Gastroesophageal sphincter (tissue), 4 donors: ENCODE data around the gene PMP22. TPM values are rescaled to one million over a fixed set of nuclear protein-coding genes. Genes with fewer than 3 reads are reported as not detected.

Experiments
- ATAC-seq: fragments of 150-250 bp; one replicate; pipeline ENCODE4 v1.9.1; 2016; ENCODE audit warnings: mild to moderate bottlenecking, moderate library complexity
- H3K27ac ChIP-seq, 4 donors: fragments of 200-600 bp; sonication (generic) in 3 of 4; 1 replicate in 3 of 4; 2 replicates in 1 of 4; pipeline ENCODE4 v1.5.1; 2016 to 2019
- H3K27me3 ChIP-seq: fragments of 200-600 bp; sonication (generic); one replicate; pipeline ENCODE4 v1.5.1; 2019
- H3K36me3 ChIP-seq, 2 donors: fragments of 200-600 bp; sonication (generic); one replicate each; pipeline ENCODE4 v1.5.1; 2019; ENCODE audit warnings: control low read depth in 1 of 2
- H3K4me1 ChIP-seq, 3 donors: fragments of 200-600 bp; sonication (generic); 1 replicate in 2 of 3; 2 replicates in 1 of 3; pipeline ENCODE4 v1.5.1; 2016 to 2019; ENCODE audit warnings: control low read depth in 2 of 3
- H3K4me3 ChIP-seq, 2 donors: fragments of 200-600 bp; sonication (generic); one replicate each; pipeline ENCODE4 v1.5.1; 2019; ENCODE audit warnings: mild to moderate bottlenecking in 1 of 2, moderate library complexity in 1 of 2
- H3K9me3 ChIP-seq, 3 donors: fragments of 200-600 bp; sonication (generic); one replicate each; pipeline ENCODE4 v1.5.1; 2017 to 2019; ENCODE audit warnings: control low read depth in 2 of 3
- EP300 ChIP-seq: sonication (generic); formaldehyde crosslinking; IDR thresholded peaks from one replicate; pipeline ENCODE4 v1.6.1; 2017; ENCODE audit warnings: antibody characterized with exemption, mild to moderate bottlenecking
- POLR2A ChIP-seq, 2 donors: fragments of 450-650 bp; IDR thresholded peaks; one replicate each; pipeline ENCODE4 v1.6.1; 2017; ENCODE audit warnings: antibody characterized with exemption in 2 of 2, mild to moderate bottlenecking in 2 of 2, moderate library complexity in 1 of 2
- POLR2AphosphoS5 ChIP-seq: sonication (generic); formaldehyde crosslinking; IDR thresholded peaks from one replicate; pipeline ENCODE4 v1.6.1; 2017; ENCODE audit warnings: antibody characterized with exemption
- WGBS, 2 donors: methylation state at CpG; one replicate each; pipeline ENCODE4 v1.1.5; 2018; ENCODE audit warnings: low coverage in 1 of 2; 5-methylcytosine and 5-hydroxymethylcytosine counted together
- total RNA-seq, 4 donors: library from RNA; depleted of rRNA; stranded (reverse); fragments of >200 nt; gene quantifications; one replicate each; pipeline ENCODE4 v1.1.0, GENCODE V29; 2016
- TF ChIP-seq, protein P1 (sequence below), 4 experiments: fragments of 200-600 bp in 2 of 4; fragments of 450-650 bp in 2 of 4; sonication (generic) in 1 of 4; IDR thresholded peaks; one replicate each; pipeline ENCODE4 v1.5.1; 2017 to 2019; ENCODE audit warnings: antibody characterized with exemption in 4 of 4, mild to moderate bottlenecking in 2 of 4, moderate library complexity in 2 of 4

Gene PMP22
- total RNA-seq, 4 donors from 2014 or later, result 145 to 268 (median 242) TPM

DNA sequence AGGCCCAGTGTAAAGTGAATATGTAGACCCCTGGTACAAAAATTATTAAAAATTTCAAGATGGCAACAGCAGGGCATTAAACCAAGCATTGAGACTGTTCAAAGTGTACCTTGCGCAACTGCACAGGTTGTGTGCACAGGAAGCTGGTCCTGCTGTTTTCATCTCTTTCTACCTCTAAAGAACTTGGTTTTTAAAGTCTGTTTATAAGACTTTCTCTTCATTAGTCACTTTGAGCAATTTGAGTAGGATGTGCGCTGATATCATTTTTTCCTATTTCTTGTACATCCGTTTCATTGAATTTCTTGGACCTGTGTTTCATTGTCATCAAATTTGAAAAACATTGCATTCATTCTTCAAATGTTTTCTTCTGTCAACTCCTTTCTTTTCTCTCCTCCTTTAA lies 16.8 kb upstream of the PMP22 start:
- Histone ChIP-seq H3K9me3 (no peaks in the 10 kb centered on the region), H3K36me3 (no peaks in the 10 kb centered on the region), H3K27me3 (no peaks in the 10 kb centered on the region), H3K4me1 (no peaks in the 10 kb centered on the region), H3K27ac (no peak overlapping the region), H3K4me3 (no peak overlapping the region)
- ATAC-seq, result no peak
- 77% methylated on average over 3 of the region's 3 CpGs; no CpG with 5 or more reads in 1 of the 2 donors for WGBS, 2 donors
- TF ChIP-seq POLR2A (IDR thresholded peaks at IDR 0.05) (no peak), POLR2AphosphoS5 (no peak), EP300 (no peak)
- TF ChIP-seq, protein P1, sequence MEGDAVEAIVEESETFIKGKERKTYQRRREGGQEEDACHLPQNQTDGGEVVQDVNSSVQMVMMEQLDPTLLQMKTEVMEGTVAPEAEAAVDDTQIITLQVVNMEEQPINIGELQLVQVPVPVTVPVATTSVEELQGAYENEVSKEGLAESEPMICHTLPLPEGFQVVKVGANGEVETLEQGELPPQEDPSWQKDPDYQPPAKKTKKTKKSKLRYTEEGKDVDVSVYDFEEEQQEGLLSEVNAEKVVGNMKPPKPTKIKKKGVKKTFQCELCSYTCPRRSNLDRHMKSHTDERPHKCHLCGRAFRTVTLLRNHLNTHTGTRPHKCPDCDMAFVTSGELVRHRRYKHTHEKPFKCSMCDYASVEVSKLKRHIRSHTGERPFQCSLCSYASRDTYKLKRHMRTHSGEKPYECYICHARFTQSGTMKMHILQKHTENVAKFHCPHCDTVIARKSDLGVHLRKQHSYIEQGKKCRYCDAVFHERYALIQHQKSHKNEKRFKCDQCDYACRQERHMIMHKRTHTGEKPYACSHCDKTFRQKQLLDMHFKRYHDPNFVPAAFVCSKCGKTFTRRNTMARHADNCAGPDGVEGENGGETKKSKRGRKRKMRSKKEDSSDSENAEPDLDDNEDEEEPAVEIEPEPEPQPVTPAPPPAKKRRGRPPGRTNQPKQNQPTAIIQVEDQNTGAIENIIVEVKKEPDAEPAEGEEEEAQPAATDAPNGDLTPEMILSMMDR (IDR thresholded peaks at IDR 0.05), result no peak

- H3K4me1 ChIP-seq, result no peaks in the 10 kb centered on the region
- WGBS, 2 donors, result 35 to 76% methylated on average over 2 of the region's 2 CpGs
- no peaks in the 10 kb centered on the region for H3K27me3 ChIP-seq
- H3K4me3 ChIP-seq, result no peak overlapping the region
- TF ChIP-seq, protein P1 (IDR thresholded peaks at IDR 0.05), result no peak
- TF ChIP-seq POLR2A (IDR thresholded peaks at IDR 0.05), result no peak
- no peaks in the 10 kb centered on the region for H3K36me3 ChIP-seq
- H3K9me3 ChIP-seq, result no peaks in the 10 kb centered on the region
- no peak overlapping the region for H3K27ac ChIP-seq
- ATAC-seq, result no peak
Observed at GRCh38 chr17:15278924-15279477, 13.9 kb upstream of the PMP22 start.

- Histone ChIP-seq H3K27me3 (no peaks in the 10 kb centered on the region), H3K27ac (no peak overlapping the region), H3K4me3 (peak overlapping the region in 1 of 2 donors; percentile 11), H3K36me3 (no peaks in the 10 kb centered on the region), H3K9me3 (no peaks in the 10 kb centered on the region), H3K4me1 (peaks cover 0 to 3% (median 0%) of the 10 kb centered on the region in 3 donors)
- 11 to 40% methylated on average over 1 to 2 of the region's 6 CpGs for WGBS, 2 donors
- TF ChIP-seq POLR2AphosphoS5, result no peak
- no peak for TF ChIP-seq POLR2A (IDR thresholded peaks at IDR 0.05)
- TF ChIP-seq, protein P1 (IDR thresholded peaks at IDR 0.05), result no peak
- no peak for TF ChIP-seq EP300
- no peak for ATAC-seq
Observed at GRCh38 chr17:15278380-15278779, 13.3 kb upstream of the PMP22 start.

GRCh38 chr17:15274017-15274416 lies 8.9 kb upstream of the PMP22 start:
- WGBS, 2 donors, result 92 to 93% methylated on average over 3 of the region's 3 CpGs
- Histone ChIP-seq H3K4me1 (peaks cover 0 to 29% (median 13%) of the 10 kb centered on the region in 3 donors), H3K27me3 (no peaks in the 10 kb centered on the region), H3K9me3 (no peaks in the 10 kb centered on the region), H3K27ac (peak overlapping the region in 2 of 4 donors; percentile 53 to 67), H3K4me3 (no peak overlapping the region), H3K36me3 (no peaks in the 10 kb centered on the region)
- ATAC-seq, result no peak
- TF ChIP-seq POLR2A (IDR thresholded peaks at IDR 0.05) (no peak), EP300 (no peak)
- TF ChIP-seq, protein P1 (IDR thresholded peaks at IDR 0.05), result no peak

GRCh38 chr17:15273141-15273793 lies 8.1 kb upstream of the PMP22 start:
- peak; percentile 88 for ATAC-seq
- H3K4me1 ChIP-seq, result peaks cover 0 to 29% (median 15%) of the 10 kb centered on the region in 3 donors
- H3K27me3 ChIP-seq, result no peaks in the 10 kb centered on the region
- 25 to 39% methylated on average over 2 to 4 of the region's 5 CpGs for WGBS, 2 donors
- H3K4me3 ChIP-seq, result no peak overlapping the region
- peak overlapping the region; percentile 16 to 70 (median 68) for H3K27ac ChIP-seq
- no peaks in the 10 kb centered on the region for H3K9me3 ChIP-seq
- TF ChIP-seq POLR2A (IDR thresholded peaks at IDR 0.05) (no peak), EP300 (no peak), POLR2AphosphoS5 (peak; percentile 39)
- TF ChIP-seq, protein P1 (IDR thresholded peaks at IDR 0.05), result no peak
- no peaks in the 10 kb centered on the region for H3K36me3 ChIP-seq
